Activated T-helper 1 cell treated with Interleukin-2 at 50 U/mL for 16 hours (primary cell): ENCODE results near the gene HOOK1.
"Not testable (repeated sequence)": the region's sequence is repeated elsewhere in the genome, so short reads cannot be mapped to it uniquely, and the experiment has no call there.

Experiments used
- DNase-seq: peaks from one replicate; pipeline ENCODE4 v3.0.0-alpha.2; 2020; ENCODE audit warnings: low read depth

The HOOK1 gene

GRCh38 chr1:59885160-59885832 lies 70.5 kb downstream of the HOOK1 start:
- no peak for DNase-seq

GRCh38 chr1:59892841-59893811 lies 78.4 kb downstream of the HOOK1 start:
- DNase-seq, result no peak

- DNase-seq, result no peak
Measured at GRCh38 chr1:59897165-59897564, 82.4 kb downstream of the HOOK1 start.

GRCh38 chr1:59898927-59899326 lies 84.2 kb downstream of the HOOK1 start:
- DNase-seq, result no peak

GRCh38 chr1:59900640-59901039 lies 85.9 kb downstream of the HOOK1 start:
- DNase-seq, result no peak

- no peak for DNase-seq
Measured at GRCh38 chr1:59901770-59902388, 87.1 kb downstream of the HOOK1 start.

GRCh38 chr1:59903141-59903754 lies 88.5 kb downstream of the HOOK1 start:
- no peak for DNase-seq

GRCh38 chr1:59906931-59907330 lies 92.2 kb downstream of the HOOK1 start:
- DNase-seq, result no peak

- no peak for DNase-seq
Measured at GRCh38 chr1:59908084-59908483, 93.3 kb downstream of the HOOK1 start.

- no peak for DNase-seq
Measured at GRCh38 chr1:59908682-59909081, 93.9 kb downstream of the HOOK1 start.

- DNase-seq, result not testable (repeated sequence)
Measured at GRCh38 chr1:59914791-59915286, 100.1 kb downstream of the HOOK1 start.

- no peak for DNase-seq
Measured at GRCh38 chr1:59915516-59915915, 100.8 kb downstream of the HOOK1 start.

- no peak for DNase-seq
Measured at GRCh38 chr1:59917026-59917784, 102.5 kb downstream of the HOOK1 start.

GRCh38 chr1:59917785-59918180 lies 103.0 kb downstream of the HOOK1 start:
- DNase-seq, result no peak

- DNase-seq, result no peak
Measured at GRCh38 chr1:59919746-59920145, 105.0 kb downstream of the HOOK1 start.

GRCh38 chr1:59921258-59921899 lies 106.6 kb downstream of the HOOK1 start:
- not testable (repeated sequence) for DNase-seq

- DNase-seq, result no peak
Measured at GRCh38 chr1:59924653-59925052, 109.9 kb downstream of the HOOK1 start.
